PC-3 (cell line): Measurements from ENCODE around the gene RSL1D1.

Experiments used
- EZH2 ChIP-seq: fragments of 300-600 bp; sonication (generic); IDR thresholded peaks from one replicate; pipeline ENCODE4 v1.6.1; 2017; ENCODE audit warnings: antibody characterized with exemption, mild to moderate bottlenecking, low read length; ENCODE audit not compliant: unreplicated experiment
- EZH2phosphoT487 ChIP-seq: fragments of 300-600 bp; sonication (generic); IDR thresholded peaks from 2 replicates; pipeline ENCODE4 v1.6.1; 2018; ENCODE audit warnings: mild to moderate bottlenecking, antibody characterized with exemption, low read length, borderline replicate concordance
- TF ChIP-seq, protein P1 (sequence below): fragments of 300-600 bp; sonication (generic); conservative IDR thresholded peaks from 2 replicates; pipeline ENCODE4 v1.5.1; 2017; ENCODE audit warnings: antibody characterized with exemption, low read depth, mild to moderate bottlenecking, low read length

GRCh38 chr16:11794447-11794846, 56.9 kb downstream of the RSL1D1 start:
- TF ChIP-seq, protein P1, sequence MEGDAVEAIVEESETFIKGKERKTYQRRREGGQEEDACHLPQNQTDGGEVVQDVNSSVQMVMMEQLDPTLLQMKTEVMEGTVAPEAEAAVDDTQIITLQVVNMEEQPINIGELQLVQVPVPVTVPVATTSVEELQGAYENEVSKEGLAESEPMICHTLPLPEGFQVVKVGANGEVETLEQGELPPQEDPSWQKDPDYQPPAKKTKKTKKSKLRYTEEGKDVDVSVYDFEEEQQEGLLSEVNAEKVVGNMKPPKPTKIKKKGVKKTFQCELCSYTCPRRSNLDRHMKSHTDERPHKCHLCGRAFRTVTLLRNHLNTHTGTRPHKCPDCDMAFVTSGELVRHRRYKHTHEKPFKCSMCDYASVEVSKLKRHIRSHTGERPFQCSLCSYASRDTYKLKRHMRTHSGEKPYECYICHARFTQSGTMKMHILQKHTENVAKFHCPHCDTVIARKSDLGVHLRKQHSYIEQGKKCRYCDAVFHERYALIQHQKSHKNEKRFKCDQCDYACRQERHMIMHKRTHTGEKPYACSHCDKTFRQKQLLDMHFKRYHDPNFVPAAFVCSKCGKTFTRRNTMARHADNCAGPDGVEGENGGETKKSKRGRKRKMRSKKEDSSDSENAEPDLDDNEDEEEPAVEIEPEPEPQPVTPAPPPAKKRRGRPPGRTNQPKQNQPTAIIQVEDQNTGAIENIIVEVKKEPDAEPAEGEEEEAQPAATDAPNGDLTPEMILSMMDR = no peak
- TF ChIP-seq EZH2phosphoT487 (no peak), EZH2 (no peak)
